GM19397 (cell line): ENCODE measurements around the gene MPEG1.

Source experiments
- ATAC-seq: cut with Tn5 transposase; IDR thresholded peaks from one replicate; pipeline ENCODE4 v1.9.1; 2021; ENCODE audit warnings: mild to moderate bottlenecking, moderate library complexity; ENCODE audit not compliant: unreplicated experiment

MPEG1 gene, protein sequence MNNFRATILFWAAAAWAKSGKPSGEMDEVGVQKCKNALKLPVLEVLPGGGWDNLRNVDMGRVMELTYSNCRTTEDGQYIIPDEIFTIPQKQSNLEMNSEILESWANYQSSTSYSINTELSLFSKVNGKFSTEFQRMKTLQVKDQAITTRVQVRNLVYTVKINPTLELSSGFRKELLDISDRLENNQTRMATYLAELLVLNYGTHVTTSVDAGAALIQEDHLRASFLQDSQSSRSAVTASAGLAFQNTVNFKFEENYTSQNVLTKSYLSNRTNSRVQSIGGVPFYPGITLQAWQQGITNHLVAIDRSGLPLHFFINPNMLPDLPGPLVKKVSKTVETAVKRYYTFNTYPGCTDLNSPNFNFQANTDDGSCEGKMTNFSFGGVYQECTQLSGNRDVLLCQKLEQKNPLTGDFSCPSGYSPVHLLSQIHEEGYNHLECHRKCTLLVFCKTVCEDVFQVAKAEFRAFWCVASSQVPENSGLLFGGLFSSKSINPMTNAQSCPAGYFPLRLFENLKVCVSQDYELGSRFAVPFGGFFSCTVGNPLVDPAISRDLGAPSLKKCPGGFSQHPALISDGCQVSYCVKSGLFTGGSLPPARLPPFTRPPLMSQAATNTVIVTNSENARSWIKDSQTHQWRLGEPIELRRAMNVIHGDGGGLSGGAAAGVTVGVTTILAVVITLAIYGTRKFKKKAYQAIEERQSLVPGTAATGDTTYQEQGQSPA

DNA sequence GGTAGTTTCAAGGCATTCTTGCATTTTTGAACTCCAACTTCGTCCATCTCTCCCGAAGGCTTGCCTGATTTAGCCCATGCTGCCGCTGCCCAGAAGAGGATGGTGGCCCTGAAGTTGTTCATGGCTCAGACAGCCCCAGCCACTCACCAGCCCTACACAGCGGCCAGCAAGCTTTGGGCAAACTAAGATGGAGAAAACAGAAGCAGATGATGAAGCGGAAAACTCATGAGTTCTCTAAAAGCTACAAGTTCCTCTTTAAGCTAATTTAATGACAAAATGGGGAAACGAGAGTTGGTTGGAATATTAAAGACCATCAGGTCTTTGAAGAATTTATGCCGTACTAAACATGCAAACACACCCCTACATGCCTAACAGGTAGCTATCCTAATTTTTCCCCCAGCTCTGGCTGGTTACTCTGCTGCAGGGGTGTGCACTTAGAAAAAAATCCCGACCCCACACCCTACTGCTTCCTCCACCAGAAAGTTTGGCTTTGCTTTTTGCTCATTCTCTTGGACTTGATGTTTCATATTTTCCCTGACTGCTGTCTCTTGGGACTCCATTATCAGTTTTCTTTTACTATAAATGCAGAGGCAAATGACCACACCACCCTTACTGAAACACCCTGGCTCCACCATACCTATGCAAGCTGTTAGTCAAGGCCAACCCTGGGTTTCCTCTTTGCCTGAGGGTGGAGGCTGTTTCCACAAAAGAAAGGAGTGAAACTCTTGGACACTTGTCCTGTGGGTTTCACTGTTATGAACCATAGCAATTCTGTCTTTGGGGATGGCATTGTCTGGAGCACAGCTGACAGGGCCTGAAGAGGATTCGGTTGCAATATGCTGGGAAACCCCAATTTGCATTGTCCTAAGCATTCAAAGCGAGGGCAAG lies at the start of gene MPEG1:
TSS of gene MPEG1 (minus strand) at position 184 of the 888 bp plus-strand sequence. CDS start at position 122, 62 bp downstream.
- peak; percentile 22 for ATAC-seq

DNA sequence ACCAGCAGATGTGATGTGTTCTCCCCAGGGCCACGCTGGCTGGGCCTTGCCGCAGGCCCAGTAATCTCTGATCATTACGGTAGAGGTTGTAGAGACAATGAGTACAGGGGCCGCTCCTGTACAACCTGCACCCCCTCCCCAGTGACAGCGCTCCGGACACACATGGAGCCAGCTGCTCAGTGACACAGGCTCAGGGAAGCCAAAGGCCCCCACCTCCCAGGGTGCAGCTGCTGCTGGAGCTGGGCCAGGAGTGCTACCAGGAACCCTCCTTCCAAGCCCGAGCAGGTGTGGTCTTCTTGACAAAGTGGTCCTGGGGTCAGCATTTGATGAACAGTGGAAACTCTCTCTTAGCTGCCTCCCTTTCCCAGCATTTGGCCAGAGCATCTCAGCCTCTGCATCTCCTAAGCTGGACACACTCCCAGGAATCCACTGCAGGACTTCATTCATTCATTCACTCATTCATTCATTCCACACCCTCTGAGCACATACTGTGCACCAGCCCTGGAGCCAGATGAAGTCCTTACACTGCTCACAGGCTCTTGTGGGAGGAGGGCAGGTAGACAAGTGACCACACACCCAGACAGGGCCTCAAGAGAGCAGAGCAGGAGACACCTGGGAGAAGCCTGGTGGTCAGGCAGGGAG lies 49.6 kb upstream of the MPEG1 start:
- no peak for ATAC-seq

DNA sequence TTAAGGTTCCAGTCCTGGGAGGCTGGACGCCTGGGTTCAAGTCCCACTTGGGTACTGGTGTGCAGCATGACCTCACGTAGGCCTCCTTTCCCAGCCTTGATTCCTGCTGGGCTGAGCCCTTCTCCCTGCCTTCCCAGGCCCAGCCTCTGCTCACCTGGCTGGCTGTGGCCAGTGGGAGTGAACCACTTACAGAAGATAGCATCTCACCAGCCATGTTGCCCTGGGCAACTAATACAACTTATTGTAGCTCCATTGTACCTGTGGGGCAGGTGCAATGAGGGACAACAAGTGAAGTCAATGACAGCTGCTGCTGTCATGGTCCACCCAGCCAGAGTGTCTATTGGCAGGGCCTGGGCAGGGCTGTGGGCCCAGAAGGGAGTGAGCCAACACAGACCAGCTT lies 48.4 kb upstream of the MPEG1 start:
- ATAC-seq, result no peak

DNA sequence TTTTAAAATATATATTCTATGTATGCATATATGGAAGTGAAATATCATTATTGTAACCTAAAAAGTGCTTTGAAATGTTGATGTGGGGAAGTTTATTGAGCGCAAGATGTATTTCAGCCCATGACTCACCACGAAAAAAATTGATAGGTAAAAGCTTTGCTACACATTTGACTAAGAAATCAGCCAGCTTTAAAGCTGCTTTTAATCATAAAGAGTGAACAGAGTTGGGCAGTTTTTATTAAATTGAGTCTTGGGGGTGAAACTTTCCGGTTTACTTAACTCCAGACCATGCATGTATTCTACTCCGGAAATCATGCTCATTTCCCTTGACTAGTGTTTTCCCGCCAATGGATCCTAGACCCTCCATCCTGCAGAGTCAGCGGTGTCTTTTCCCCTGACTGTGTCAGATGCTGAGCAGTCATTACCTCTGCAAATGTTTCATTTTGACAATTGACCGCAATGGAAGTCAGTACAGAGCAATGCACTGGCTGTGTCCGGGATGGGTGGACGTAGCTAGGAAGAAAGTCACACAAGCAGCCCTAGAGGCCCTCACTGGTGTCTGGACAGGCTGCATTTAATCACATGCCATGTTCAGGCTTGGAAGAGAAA lies 47.2 kb upstream of the MPEG1 start:
- no peak for ATAC-seq

DNA sequence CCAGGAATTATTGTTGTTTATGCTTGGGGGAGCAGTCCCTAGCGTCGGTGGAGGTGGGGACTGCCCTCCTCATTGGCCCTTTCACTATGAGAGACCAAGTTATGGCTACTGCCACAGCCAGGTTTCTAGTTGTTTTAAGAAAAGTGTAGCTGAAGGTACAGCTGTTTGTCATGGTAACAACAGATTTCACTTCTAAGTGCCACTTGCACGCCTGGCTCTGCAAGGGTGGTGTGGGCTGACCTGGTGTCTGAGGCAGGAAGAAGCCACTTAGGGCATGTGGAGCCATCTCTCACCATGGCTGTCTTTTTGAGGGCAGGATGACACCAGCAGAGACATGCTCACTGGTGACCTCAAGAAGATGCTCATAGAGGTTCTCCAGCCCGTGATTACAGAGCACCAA lies 46.3 kb upstream of the MPEG1 start:
- ATAC-seq, result no peak

DNA sequence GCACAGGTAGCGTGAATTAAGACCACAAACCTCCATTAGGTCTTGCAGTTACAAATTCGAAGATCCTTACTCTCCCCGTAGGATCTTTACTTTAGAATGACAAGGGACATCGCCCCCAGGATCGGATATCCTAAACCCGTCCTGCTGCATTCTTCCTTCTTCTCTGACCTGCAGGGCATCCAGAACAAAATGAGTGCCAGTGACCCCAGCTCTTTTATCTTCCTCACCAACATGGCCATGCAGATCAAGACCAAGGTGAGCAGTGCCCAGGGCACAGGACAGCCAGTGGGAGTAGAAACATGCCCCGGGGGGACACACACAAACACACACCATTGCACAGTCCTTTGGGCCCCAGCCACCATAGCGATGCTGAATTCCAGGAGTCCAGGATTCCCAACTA lies 42.6 kb upstream of the MPEG1 start:
- no peak for ATAC-seq

DNA sequence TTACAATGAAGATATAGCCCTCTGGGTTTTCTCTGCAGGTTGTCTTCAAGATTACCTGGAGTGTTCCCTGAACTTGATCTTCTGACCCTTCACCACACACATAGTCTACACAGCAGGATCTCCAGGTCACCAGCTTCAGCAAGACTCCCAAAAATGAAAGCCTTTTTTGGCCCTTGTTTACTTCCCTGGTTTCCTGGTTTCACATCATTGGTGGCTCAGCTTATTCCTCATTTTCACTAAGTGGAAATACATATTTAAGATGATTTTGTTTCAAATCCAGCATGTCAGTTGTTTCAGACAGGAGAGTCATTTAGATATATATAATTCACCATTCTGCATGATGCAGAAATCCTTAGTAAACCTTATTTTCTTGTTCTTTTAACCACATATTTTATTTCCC lies 41.6 kb upstream of the MPEG1 start:
- no peak for ATAC-seq

DNA sequence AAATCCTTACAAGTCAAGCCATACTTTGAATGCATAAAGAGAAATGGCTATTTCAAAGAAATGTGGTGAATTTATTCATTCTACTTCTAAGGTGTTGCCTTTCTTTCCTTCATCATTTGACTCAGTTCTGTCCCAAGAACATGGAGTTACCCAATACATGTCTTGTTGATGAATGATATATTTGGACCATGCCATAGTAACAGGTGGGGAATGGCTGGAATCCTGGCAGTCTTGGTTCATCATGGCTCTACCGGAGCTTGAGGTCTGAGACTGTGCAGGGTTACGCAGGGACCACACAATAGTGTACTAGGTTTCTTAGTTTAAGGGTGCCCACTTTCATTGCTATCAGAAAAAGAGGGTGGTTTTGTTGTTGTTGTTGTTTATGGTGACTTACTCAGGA lies 40.3 kb upstream of the MPEG1 start:
- ATAC-seq, result no peak

DNA sequence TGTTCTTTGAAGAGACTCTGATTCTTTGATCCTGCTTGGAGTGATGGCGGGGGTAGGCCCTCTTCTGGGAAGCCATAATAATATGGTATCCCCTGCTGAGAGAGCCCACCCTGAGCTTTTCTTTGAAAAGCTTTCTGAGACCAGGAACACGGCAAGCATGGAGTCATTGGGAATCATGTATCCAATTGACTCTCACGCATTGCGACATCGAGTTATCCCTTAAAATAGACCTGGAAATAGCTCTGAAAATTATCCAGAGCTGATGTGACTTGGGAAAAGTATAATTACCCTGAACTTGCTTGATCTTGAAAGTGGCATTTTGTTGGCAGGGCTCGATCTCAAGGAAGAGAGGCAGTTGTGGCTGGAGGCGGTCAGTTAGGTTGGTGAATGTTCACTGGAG lies 36.8 kb upstream of the MPEG1 start:
- ATAC-seq, result no peak

DNA sequence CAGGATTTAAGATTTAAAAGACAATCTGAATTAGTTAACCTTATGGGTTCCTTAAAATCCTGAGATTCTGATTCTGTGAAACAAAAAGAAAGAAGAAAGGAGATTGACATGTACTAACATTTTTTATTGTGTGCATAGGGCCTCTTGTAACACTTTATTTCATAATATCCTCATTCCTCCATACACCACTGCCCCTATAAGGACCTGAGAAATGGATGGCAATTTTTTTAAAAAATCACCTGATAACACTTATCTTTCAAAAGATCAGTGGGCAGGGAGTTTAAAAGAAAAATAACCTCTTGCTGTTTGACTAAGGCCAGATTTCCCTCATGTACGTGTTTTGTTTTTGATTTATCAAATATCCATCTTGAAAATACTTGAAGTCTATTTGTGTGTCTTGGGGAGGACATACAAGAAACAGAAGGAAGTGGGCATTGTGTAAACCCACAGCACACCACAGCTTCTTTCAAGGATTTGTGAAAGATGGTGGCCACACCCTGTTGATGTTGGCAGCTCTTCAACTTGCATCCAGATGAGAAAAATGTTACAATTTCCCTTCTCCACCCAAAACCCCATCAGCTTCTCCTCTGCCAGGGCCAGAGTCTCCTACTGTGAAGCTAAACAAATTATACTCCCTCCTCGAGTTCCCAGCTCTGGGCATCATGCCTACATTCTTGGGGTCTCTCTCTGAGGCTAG lies 35.0 kb upstream of the MPEG1 start:
- ATAC-seq, result no peak

DNA sequence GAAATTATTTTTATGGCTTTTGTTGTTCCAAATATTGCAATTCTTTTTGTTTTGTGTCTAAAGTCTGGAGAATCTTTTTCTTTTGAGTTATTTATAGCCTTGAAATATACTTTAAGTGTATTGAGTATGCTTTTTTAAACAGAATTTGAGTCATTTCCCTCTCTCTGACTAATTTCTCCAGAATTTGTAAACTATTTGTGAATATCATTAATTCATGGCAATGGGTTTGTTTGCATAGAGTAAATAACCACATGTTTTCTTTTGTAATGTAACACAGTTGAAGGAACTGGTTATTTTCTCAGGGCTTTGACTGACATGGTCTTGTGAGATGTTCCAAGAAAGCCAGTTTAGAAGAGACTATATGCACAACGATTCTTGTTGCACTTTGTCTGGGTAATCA lies 30.9 kb upstream of the MPEG1 start:
- ATAC-seq, result no peak

DNA sequence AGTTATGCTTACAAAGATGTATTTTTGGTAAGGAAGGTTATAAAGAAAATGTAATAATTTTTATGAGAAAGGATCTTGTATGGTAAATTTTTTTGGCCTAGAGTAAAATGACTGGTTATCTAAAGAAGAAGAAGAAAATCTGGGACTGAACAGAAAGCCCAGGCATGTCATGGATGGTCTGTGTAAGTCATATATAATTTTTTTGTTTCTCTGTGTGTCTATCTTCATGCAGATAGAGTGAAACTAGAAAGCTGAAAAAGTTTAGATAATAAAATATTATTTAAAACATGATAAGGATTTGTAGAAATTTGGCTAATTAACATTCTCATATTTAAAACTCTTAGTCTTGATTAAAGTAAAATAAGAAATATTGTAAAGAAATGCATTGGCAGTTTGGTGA lies 27.6 kb upstream of the MPEG1 start:
- no peak for ATAC-seq

DNA sequence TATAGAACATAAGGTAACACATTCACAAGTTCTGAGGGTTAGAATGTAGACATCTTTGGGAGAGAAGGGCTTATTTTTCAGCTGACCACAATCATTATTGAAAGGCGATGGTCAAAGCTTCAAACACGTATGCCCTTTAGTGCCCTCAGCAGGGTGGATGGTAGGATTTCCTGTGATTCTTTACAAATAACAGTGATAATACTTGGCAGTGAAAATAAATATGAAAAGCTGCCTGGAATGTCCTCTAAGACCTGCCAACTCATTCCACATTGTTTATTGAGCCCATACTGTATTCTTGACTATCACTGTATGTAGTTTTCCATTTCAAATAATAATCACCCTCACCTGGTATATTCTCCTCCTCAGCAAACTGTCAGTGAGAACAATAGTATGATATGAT lies 13.7 kb upstream of the MPEG1 start:
- no peak for ATAC-seq

DNA sequence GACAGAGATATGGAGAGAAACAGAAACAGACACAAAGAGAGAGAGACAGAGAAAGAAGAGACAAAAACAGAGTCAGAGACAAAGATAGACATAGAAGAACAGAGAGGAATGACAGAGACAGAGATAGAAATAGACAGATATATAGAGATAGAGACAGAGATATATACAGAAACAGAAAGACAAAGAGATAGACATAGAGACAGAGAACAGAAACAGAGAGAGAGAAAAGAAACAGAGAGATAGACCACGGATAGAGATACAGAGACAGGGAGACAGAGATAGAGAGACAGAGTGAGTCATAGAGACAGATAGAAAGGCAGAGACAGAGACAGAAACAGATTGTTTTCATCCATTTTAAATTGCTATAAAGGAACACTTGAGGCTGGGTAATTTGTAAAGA lies 12.3 kb upstream of the MPEG1 start:
- peak; percentile 17 for ATAC-seq

DNA sequence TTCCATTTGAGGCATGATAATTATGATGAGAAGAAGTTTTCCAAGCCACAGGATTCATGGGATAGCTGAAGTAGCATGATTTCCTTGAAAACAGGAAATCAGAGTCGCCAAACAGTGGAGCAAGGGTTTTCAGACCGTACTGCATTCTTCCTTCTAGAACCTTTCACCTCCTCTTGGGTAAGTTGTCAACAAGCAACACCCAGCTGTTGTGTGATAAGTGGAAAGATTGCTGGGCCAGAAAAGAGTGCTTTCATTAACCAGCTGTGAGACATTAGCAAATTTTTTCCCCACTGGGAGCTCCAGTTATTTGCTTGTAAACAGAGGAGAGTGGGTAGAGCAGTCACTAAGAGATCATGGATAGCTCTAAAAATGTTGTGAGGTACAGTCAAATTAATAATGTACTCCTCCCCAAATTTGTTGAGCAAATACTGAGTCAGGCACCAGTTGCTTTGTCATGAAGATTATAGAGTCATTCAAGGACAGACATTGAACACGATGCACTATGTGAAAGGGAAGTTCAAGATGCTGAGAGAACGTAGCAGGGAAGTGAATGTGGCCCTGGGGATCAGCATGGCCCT lies 11.7 kb upstream of the MPEG1 start:
- ATAC-seq, result peak; percentile 40

DNA sequence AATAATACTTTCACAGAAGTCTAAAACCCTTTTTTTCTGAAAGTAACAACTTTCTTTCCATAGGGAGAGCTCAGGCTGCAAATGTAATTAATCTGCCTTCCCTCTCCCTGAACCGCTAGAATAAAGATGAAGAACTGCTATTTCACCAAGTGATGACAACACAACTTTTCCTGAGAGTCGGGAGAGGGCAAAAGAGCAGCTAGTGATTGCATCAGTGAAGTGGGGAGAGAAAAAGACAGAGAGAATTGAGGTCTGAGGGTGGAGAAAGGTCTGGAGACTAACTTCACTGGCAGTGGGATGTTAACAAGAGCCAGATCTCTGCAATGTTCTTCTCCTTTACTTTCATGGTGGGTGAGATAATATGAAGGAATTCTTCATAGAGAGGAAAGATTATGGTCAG lies 10.9 kb upstream of the MPEG1 start:
- ATAC-seq, result no peak

DNA sequence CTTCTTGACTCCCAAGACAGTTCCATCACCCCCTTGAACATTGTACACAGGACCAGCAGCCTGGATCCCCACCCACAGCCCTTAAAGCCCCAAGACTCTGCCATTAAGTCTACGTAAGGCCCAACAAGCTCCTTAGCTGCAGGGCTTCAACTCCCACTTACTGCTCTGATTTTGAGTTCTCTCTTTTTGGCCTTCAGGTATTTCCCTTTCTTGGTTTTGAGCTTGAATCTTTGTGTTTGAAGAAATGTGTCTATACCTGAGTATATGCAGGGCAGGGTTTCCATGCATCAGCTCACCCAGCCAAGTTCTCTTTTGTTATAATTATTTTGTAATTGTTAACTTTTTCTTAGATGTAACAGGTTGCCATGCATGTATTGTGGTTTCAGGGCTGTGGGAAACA lies 10.4 kb upstream of the MPEG1 start:
- ATAC-seq, result no peak

DNA sequence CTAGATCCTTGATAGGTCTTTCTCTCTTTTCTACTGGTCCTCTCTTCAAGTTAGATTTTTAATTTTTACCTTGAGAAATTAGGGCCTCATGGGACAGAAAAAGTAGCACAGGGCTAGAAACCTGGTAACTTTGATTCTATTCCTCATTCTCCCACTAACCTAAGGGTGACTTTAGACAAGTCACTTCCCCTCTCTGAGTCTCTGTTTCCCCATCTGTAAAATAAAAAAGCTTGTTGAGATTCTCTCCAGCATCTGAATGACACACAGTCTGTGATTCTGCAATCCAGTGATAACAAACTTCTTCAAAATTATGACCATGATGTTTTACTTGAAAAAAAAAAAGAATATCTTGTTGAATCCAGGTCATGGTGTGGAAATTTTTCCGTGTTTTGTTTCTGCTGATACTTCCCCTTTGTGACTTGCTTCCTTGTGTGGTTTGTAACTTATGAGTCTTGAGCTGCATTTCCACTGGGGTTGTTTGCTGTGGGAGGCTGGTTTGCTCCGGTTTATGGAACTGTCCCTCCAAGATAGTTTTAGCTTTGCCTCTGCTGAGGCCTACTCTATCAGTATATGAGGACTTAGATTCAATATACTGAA lies 9.8 kb upstream of the MPEG1 start:
- ATAC-seq, result no peak

DNA sequence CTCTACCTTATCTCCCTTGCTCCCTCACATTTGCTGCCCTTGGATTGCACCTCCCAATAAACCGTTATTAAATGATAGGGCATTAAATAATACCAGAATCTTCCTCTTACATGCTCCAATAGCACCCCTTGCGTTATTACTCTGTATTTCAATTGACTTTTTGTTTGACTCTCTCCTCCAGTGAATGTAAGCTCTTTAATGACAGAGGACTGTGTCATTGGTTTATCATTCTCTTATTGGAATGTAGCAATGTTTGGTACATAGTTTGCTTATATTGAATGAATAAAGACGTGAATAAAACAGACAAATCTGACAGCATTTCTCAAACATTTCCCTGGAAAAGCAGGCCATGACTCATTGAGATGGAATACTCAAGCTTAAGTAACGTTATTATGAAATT lies 8.7 kb upstream of the MPEG1 start:
- no peak for ATAC-seq
